Measurements from ENCODE around the gene CDK5RAP2.

DNA sequence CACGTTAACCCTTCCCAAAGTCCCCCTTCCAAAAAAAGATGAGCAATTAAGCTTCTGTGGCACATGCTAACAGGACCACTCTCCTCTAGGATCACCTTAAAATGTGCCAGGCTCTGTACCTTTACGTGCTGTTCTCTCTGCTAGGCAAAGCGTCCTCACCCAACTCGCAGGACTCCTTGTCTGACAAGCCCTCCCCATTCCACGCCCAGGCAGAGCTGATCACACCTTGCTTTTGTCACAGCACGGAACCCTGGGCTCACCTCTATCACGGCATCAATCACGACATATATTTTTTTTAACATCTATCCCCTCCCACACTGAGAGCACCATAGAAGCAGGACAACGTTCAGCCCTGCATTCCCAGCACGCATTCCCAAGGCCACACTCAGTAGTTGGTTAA, 47.1 kb downstream of the CDK5RAP2 start:
- no peak for TF ChIP-seq CTCF (optimal IDR thresholded peaks at IDR 0.05 in 1 of 3, IDR thresholded peaks at IDR 0.05 in 1 of 3, conservative IDR thresholded peaks at IDR 0.05 in 1 of 3; ENCODE audit: extremely low read depth in 1 of 3, insufficient read depth in 2 of 3, low read length in 3 of 3)
- TF ChIP-seq EZH2 (IDR thresholded peaks at IDR 0.05; ENCODE audit: low read length) = no peak
